Hematopoietic multipotent progenitor cell treated with erythropoietin and hydrocortisone succinate and interleukin-3 and kit ligand, for 8 days (in vitro differentiated cells): ENCODE measurements around the gene HKDC1.
"Not testable (repeated sequence)": the region's sequence is repeated elsewhere in the genome, so short reads cannot be mapped to it uniquely, and the experiment has no call there.

Experiments used
- DNase-seq: peaks from one replicate; pipeline ENCODE4 v3.0.0-alpha.2; 2015

HKDC1 gene

DNA sequence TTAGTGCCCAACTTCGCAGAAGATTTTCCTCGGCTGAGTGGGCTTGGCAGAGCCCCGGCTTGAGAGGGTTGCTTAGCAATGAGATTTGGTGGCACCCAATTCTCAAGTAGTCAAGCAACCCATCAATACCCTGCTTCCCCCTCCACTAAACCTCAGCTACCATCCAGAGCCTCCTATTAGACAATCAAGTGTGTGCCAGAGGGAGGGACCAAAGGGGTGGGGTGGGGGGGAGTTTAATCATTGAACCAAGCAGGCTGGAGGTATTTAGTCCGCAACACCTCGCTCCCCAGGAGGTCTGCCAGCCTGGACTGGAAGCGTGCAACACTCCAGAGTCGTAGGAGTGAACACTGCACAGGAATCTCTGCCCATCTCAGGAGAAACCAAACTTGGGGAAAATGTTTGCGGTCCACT is at the start of gene HKDC1:
TSS of gene HKDC1 (plus strand) at position 292 of the 411 bp plus-strand sequence. CDS start at position 396, 104 bp downstream.
- no peak for DNase-seq

GRCh38 chr10:69172241-69172982 is 47.7 kb upstream of the HKDC1 start:
- no peak for DNase-seq

GRCh38 chr10:69175326-69175725 is 44.8 kb upstream of the HKDC1 start:
- DNase-seq, result not testable (repeated sequence)

DNA sequence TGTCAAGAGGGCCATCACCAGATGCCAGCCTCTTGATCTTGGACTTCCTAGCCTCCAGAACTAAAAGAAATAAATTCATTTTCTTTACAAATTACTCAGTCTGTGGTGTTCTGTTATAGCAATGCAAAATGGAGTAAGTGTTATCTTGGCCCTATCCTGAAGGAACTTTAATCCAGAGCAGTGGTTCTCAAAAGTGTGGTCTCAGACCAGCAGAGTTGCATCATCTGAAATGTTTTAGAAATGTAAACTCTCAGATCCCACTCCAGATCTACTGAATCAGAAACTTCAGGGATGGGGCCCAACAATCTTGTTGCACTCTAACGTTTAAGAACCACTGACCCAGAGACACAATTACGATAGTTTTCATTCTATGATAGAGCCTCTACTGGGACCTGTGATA is 43.3 kb upstream of the HKDC1 start:
- no peak for DNase-seq

- no peak for DNase-seq
These were observed 40.9 kb upstream of the HKDC1 start for GRCh38 chr10:69179089-69179742.

DNA sequence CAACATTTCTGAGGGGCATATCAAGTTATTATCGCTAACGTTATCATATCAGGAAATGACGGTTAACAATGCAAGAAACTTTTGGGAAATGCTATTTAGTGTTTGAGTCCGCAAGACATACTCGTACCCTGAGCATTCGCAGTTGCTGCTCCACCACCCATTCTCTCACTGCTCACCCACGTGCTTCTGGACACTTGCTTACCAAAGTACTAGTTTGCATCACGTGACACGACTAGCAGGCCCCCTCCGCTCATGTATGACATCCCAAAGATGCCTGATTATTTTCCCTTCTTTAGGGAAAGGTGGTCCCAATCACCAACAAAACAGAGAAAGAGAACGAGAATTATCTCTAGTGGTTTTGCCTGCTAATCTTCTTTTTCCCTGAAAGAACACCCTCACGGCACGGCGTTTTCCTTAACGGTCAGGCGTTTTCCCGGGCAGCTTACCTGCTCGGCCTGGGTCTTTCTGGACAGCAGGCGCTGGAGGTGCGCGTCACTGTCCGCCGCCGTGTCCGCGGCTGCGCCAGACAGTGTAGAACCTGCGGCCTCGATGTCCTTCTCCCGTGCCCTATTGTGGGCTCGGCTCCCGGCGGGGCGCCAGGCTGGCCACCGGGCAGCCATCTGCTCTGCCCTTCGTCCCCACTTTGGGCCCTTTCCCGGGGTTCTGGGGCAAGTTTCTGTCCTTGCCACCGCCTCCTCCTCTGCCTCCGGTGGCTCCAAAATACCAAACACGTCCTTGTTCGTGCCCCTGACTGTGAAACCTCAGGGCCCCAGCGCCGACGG is 40.2 kb upstream of the HKDC1 start, which contains the start of gene SUPV3L1:
TSS of gene SUPV3L1 (plus strand) at position 492 of the 782 bp plus-strand sequence. CDS start at position 550, 58 bp downstream.
- peak; percentile 99 for DNase-seq

GRCh38 chr10:69180525-69181204 is 39.5 kb upstream of the HKDC1 start:
- peak; percentile 34 for DNase-seq

DNA sequence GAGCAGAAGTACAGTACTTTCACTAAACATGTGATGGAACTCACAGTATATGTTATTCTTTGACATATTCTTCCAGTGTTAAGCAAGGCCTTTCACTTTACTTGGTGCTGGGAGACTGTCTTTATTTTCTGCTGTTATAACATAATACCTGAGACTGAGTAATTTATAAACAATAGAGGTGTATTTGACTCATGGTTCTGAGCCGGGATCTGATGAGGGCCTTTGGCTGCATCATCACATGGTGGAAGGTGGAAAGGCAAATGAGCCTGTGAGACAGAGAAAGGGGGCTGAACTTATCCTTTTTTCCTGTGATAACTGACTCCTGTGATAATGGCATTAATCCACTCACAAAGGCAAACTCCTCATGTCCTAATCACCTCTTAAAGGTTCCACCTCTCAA is 38.7 kb upstream of the HKDC1 start:
- peak; percentile 10 for DNase-seq

DNA sequence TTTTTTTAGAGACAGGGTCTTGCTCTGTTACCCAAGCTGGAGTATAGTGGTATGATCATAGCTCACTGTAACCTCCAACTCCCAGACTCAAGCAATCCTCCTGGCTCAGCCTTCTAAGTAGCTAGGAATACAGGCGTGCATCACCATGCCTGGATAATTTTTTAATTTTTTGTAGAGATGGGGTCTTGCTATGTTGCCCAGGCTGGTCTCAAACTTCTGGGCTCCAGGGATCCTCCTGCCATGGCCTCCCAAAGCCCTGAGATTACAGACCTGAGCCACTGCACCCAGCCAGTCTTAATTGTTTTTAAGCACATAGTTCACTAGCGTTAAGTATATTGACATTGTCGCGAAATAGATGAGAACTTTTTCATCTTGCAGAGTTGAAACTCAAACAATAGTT is 38.1 kb upstream of the HKDC1 start:
- no peak for DNase-seq

DNA sequence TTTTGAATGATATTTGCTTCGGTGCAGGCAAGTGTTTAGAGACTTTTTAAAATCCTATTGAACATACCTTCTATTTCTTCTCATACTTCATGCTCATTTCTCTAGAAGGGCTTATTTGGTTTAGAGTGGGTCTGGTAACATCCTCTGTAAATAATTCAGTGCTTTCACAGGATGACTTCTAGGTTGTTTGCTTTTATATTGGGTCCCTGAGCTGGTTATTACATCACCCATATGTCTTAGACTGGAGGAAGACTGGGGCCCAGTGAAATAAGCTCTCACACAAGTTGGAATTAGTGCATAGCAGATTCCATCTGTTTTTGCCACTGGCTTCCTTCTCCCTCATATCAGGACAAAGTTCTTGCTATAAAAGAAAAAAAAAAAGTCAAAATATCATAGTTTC is 33.6 kb upstream of the HKDC1 start:
- DNase-seq, result no peak

DNA sequence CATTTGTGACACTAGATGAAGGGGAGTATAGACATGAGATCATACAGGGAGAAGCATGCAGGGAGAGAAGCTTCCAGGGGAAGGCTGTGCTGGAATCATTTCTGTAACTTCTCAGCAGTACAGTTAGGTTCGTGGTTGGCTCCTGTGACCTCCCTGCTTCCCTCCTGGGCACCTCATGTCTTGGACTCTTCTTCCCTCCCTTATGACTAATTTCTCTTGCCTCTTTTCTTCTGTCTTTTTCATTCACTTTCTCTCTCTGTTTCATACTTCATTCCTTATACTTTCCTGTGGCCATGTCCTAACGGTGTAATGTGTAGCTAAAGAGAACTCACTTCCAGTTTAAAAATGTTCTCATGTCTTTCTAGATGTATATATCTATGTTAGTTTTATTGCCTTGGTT is 19.1 kb upstream of the HKDC1 start:
- DNase-seq, result no peak

DNA sequence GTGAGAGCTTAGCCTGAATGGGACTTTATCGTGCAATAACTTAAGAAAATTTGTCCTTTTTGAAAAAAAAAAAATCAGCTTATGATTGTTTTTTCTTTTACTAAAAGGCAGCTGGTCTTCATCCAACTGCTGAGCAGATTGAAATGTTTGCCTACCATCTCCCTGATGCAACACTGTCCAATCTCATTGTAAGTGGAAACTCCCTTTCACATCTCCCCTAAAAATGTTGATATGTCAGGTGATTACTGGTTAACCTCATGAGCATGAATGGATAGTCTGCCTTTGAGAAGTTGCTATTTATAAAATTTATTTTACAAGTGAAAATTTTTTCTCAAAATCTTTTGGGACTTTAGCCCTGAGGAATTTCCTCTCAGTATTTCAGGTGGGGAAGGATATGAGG is 17.8 kb upstream of the HKDC1 start:
- no peak for DNase-seq

GRCh38 chr10:69208761-69209160 is 11.4 kb upstream of the HKDC1 start:
- no peak for DNase-seq

DNA sequence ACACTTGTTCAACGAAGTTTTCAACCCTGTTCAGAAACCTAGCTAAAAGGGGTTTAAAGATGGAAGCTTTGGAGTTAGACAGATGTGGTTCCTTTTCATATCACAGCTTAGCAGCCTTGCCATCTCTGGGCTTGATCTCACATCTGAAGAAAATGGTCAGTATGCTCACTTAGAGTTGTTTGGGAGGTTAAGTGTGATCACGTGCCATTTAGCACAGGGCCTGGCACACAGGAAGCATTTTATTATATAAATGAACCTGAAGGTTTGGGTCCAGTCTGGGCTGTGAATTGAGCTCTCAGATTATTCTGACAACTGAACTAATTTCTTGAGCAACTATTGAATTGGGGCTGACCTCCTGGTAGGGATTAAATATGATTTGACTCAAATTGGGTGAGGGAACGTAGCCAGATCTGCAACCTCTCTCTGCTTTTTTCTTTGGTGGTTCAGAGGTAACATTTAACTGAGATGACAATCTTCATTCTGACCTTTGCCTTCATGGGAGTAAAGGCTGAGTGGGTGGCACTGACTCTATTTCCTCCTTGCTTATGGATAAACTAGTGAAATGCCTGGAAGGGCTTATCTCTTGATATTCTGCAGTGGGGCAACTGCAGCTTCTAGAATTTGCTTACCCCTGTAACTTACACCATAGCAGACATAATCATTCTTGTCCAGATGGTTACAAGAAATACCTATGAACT is 10.2 kb upstream of the HKDC1 start:
- no peak for DNase-seq

DNA sequence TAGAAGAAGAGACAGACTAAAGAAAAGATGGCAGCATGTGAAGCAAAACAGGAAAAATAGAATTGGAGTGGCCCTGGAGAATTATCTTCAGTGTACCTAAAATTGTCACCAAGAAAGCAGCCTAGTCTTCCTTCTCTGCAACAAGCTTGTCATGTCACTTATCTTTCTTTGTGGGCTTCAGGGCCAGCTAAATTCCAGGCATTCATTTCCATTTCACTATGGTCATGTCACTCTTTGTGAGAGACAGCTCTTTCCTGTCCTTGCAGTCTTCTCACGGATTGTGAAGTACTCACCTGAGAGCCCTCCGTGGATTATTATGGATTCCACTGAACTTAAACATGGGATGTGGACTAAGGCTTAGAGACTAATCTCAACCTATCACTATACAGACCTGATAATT is 9.0 kb upstream of the HKDC1 start:
- DNase-seq, result no peak

DNA sequence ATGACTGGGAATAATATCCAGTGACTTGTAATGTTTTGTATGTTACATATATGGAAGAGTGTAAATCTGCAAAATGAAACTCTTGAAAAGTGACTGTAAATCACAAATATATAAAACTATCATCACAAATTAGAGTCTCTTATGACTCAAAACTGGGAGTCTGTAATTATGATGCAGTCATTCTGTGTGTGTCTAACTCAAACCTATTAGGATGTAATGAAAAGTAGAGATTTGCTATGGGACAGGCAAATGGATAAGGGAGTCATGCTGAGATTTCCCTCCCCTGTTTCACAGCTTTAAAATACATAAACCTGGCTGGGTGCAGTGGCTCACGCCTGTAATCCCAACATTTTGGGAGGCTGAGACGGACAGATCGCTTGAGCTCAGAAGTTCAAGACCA is 8.6 kb upstream of the HKDC1 start:
- no peak for DNase-seq

GRCh38 chr10:69213591-69214311 is 6.4 kb upstream of the HKDC1 start:
- DNase-seq, result peak; percentile 37

GRCh38 chr10:69214666-69215131 is 5.4 kb upstream of the HKDC1 start:
- no peak for DNase-seq

- no peak for DNase-seq
These were observed 4.5 kb upstream of the HKDC1 start for GRCh38 chr10:69215405-69216171.

- no peak for DNase-seq
These were observed 3.5 kb upstream of the HKDC1 start for GRCh38 chr10:69216577-69217118.
